HG02973 (cell line): ENCODE data around the gene TMIGD2.
"Not testable (repeated sequence)": the region's sequence is repeated elsewhere in the genome, so short reads cannot be mapped to it uniquely, and the experiment has no call there.

Experiments
- ATAC-seq: cut with Tn5 transposase; IDR thresholded peaks from one replicate; pipeline ENCODE4 v1.9.1; 2021; ENCODE audit warnings: moderate library complexity; ENCODE audit not compliant: unreplicated experiment

The TMIGD2 gene

GRCh38 chr19:4297901-4298809 lies 4.0 kb downstream of the TMIGD2 start:
- no peak for ATAC-seq

DNA sequence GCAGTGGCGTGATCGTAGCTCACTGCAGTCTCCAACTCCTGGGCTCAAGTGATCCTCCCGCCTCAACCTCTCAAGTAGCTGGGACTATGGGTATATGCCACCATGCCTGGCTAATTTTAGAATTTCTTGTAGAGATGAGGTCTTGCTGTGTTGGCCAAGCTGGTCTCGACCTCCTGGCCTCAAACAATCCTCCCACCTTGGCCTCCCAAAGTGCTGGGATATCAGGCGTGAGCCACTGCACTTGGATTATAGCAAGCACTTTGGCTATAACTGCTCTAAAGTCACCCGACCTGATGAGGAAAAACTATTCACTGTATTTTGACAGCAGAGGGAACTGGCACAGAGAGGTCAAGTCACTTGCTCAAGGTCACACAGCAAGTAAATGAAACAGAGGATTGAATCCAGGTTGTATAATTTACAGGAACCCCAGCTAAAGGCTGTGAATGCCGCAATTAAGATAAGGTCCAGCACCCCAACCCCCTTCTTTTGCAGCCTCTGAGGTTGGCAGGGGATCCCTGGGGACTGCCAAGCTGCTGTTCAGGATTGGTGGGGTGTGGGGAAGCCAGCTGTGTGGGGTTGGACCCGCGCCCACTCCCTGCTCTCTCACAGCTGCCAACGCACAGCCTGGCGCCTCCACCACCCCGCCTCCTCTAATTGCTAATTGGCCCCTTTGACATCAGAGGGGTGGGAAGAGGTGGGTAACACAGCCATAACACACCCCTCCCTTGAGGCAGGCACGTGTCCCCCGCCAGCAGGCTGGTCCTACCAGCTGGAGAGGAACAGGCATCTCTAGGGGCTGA lies 6.0 kb downstream of the TMIGD2 start:
- ATAC-seq: no peak

GRCh38 chr19:4294389-4294788 lies 7.8 kb downstream of the TMIGD2 start:
- no peak for ATAC-seq

GRCh38 chr19:4292515-4292914 lies 9.7 kb downstream of the TMIGD2 start:
- no peak for ATAC-seq

DNA sequence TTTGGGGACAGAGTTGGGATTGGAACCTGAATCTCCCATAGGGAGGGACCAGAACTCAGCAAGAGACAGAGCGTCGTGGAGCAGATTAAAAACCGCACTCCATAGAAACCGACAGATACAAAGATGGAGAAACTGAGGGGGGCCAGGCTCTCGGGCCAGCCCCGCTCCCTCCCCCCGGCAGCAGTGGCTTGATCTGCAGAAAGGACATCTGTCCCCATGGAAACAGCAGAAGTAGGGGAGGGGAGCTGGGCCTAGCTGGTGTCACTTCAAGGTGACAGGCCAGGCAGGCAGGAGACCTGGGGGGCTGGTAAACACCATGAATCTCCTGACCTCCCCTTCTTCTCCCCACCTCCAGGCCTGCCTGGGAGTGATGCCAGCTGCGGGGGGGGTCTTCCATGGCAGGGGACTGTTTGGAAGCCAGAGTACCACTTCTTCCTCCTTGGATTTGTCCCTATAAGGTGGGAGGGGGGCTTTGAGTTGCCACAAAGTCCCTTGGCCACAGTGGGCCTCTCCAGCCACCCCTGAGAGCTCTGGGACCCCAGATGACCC lies 10.9 kb downstream of the TMIGD2 start:
- ATAC-seq: no peak

GRCh38 chr19:4288091-4288777 lies 14.0 kb downstream of the TMIGD2 start:
- ATAC-seq: no peak

DNA sequence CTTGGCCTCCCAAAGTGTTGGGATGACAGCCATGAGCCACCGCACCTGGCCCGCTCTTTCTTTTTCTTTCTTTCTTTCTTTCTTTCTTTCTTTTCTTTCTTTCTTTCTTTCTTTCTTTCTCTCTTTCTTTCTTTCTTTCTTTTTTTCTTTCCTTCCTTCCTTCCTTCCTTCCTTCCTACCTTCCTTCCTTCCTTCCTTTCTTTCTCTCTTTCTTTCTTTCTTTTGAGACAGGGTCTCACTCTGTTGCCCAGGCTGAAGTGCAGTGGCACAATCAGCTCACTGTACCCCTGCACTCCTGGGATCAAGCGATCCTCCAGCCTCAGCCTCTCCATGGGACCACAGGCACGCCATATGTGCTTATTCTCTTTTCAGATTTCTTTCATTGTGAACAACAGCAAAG lies 16.0 kb downstream of the TMIGD2 start:
- not testable (repeated sequence) for ATAC-seq

- no peak for ATAC-seq
Measured at GRCh38 chr19:4284974-4285373, 17.2 kb downstream of the TMIGD2 start.

GRCh38 chr19:4284176-4284958 lies 17.8 kb downstream of the TMIGD2 start:
- no peak for ATAC-seq

- no peak for ATAC-seq
Measured at GRCh38 chr19:4279530-4280422, 22.4 kb downstream of the TMIGD2 start.

DNA sequence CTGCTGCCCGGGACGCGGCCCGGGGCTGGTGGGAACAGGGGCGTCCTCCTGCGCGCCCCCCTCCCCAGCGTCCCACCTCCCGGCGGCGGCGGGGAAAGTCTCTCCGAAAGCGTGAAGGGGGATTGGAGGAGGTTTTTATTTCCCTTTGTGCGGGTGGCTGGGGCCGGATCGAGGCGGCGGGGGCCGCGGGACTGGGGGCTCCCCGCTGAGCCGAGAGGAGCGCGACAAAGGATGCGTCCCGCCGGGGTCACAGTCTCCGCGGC lies 23.0 kb downstream of the TMIGD2 start:
- no peak for ATAC-seq

DNA sequence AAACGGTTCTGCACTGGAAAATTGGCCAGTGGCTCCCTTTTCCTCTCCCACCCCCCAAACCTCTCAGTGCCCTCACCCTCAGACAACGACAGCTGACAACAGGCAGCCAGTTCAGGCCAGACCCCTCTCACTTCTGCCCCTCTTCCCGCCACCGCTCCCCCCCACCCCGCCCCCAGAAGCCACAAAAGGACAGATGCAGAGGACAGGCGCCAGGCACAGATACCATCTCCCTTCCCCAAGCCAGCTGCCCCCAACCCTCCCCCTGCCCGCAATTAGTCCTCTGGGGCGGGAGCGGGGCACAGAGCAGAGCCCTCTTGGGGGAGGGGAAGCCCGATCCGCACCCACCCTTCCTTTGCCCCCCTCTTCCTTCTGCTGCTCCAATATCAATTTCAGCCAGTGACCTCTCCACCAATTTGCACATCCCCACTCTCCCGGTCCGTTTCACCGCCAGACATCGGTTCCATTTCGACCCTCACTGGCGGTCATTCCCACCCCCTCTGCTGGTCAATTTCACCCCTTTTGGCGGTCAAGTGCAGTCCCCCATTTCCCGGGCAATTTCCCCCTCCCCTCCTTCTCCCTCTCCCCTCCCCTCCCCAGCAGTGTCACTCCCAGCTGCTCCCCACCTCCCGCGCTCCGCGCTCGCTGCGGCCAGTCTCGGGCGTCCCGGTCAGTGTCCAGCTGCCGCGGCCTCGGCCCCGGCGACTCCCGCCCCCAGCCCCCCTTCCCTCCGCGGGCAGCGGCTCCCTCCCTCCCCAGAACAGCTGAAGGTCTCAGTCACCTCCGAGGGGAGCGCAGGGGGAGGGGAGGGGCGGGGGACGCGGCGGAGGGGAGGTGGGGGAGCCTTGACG lies 23.5 kb downstream of the TMIGD2 start, which contains the start of gene SHD:
TSS of gene SHD (plus strand) at position 848 of the 848 bp plus-strand sequence. CDS start 798 bp downstream, outside the sequence.
- no peak for ATAC-seq

DNA sequence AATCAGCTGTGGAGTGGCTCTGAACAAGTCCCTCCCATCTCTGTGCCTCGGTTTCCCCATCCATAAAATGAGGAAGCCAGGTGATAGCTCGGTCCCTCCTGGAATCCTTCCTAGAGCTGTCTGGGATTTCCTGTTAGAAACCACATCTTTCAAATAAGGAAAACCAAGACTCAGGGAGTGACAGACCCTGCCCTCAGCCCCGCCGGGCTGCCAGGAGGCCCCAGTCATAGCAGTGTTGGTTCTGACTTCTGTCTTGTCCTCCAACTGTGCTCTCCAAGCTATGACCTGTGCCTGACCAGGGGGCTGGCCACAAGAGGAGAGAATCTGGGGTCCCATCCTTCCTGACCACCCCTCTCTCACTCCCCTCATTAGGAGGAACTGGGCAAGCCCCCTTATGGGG lies 24.2 kb downstream of the TMIGD2 start:
- ATAC-seq: no peak

DNA sequence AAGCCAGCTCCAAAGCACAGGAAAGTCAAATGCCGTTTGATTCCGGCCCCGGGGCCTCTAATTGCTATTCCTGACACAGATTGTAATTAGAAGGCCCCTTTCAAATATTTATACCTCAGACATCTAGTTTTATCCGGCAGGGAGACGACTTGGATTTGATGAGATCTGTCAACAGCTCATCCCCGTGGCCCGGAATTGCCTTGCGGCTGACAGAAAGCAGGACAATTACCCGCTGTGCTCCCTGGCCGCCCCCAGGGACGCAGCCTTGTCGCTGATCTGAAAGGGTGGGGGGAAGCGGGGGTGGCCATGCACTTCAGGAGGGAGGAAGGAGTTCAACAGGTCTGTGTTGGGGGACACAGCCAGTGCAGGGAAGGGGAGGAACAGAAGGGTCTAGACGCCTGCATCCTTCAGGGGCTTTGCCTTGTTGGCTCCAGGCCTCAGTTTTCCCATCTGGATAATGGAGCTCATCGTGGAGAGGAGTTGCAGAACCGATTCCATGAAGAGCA lies 24.9 kb downstream of the TMIGD2 start:
- ATAC-seq: no peak

- ATAC-seq: not testable (repeated sequence)
Measured at GRCh38 chr19:4274321-4274686, 27.9 kb downstream of the TMIGD2 start.

DNA sequence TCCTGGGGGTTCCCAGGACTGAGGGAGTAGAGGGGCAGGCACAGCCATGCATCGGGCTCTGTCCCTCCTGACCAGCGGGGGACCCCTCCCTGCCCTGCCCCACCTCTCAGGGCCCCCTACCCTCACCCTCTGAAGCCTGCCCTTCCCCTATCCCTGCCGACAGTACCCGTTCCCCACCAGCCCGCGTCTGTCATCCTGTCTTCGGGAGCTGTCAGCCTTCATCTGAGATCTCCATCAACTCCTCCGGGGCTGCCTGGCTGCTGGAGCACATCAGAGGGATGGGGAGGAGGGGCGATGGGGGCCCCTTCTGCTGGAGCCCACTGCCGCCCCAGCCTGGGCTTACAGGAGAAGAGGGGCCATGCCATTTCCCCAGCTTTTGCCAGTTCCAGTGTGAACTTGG lies 29.3 kb downstream of the TMIGD2 start:
- no peak for ATAC-seq

DNA sequence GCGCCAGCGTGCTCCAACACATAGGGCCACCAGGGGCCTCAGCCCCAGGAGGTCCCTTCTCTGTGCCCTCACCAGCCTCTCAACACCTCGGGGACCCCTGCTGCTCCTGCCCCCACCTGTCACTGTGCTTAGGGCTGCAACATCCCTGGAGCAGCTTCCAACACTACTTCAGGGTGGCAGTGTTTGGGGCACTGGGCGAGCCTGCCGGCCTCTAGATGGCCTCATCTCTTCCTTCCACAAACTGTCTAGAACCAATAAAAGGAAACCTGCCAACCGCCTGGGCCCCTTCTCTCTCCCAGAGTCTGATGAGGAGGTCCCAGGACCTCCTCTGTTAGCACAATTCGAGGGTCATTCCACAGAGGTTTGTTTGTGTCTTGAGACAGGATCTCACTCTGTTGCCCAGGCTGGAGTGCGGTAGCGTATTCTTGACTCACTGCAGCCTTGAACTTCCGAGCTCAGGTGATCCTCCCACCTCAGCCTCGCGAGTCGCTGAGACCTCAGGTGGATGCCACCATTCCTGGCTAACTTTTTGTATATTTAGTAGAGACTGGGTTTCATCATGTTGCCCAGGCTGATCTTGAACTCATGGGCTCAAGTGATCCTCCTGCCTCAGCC lies 33.3 kb downstream of the TMIGD2 start:
- no peak for ATAC-seq
